ENCODE results near the gene SMAD4. TPM values are rescaled to one million over a fixed set of nuclear protein-coding genes. Genes with fewer than 3 reads are reported as not detected.

Gene SMAD4
- total and polyA plus RNA-seq, 2 donors (not counting 3 experiments of a cell fraction or from before 2014, with no cell fraction given), result 63.5 to 82.8 TPM

GRCh38 chr18:51097021-51097822 is 67.2 kb downstream of the SMAD4 start:
- dilution Hi-C loops (cut with MboI; ENCODE audit: extremely low pct_ligation_motif_present, low sequenced_read_pairs), result no loop called here
- Histone ChIP-seq H3K9ac (replicated peaks; ENCODE audit: extremely low read depth, insufficient read depth, low read length) (no peak overlapping the region), H4K20me1 (replicated peaks; ENCODE audit: control insufficient read depth, extremely low read depth, insufficient read depth, low read length) (no peaks in the 10 kb centered on the region), H3K27me3 (ENCODE audit: control insufficient read depth in 2 of 2, insufficient read depth in 2 of 2, low read length in 2 of 2) (no peaks in the 10 kb centered on the region), H3K4me2 (ENCODE audit: insufficient read depth, low read length) (no peak overlapping the region), H3K27ac (ENCODE audit: insufficient read depth, low read depth, low read length) (no peak overlapping the region), H3K4me3 (replicated peaks in 1 of 3; ENCODE audit: insufficient read depth in 1 of 3, low read depth in 1 of 3, low read length in 3 of 3) (no peak overlapping the region), H3K4me1 (ENCODE audit: control insufficient read depth, extremely low read depth, insufficient read depth, low read length) (no peaks in the 10 kb centered on the region), H2AFZ (ENCODE audit: low read depth, low read length) (no peak overlapping the region), H3K79me2 (ENCODE audit: control insufficient read depth, insufficient read depth, low read length) (no peaks in the 10 kb centered on the region), H3K36me3 (ENCODE audit: control insufficient read depth in 2 of 2, extremely low read depth in 1 of 2, insufficient read depth in 2 of 2, low read length in 2 of 2) (no peaks in the 10 kb centered on the region), H3K9me3 (replicated peaks; ENCODE audit: control insufficient read depth, insufficient read depth, low read length) (no peaks in the 10 kb centered on the region), H3K9me1 (replicated peaks; ENCODE audit: control insufficient read depth, extremely low read depth, insufficient read depth, low read length) (no peaks in the 10 kb centered on the region)
- BruUV-seq (replicated peaks), result no TSS peak
- POLR2A ChIA-PET, result no interaction called here
- no peak for TF ChIP-seq CTCF (IDR thresholded peaks at IDR 0.05; ENCODE audit: extremely low read depth in 1 of 2, insufficient read depth in 1 of 2, low read depth in 1 of 2, low read length in 2 of 2)
- TF ChIP-seq MYC (IDR thresholded peaks at IDR 0.05; ENCODE audit: low read depth, low read length), result no peak
- TF ChIP-seq EZH2 (IDR thresholded peaks at IDR 0.05; ENCODE audit: borderline replicate concordance, low read depth, low read length, severe bottlenecking), result no peak
- TF ChIP-seq JUN (IDR thresholded peaks at IDR 0.05; ENCODE audit: borderline replicate concordance, insufficient read depth, insufficient read length, low read depth), result no peak
- no peak for TF ChIP-seq MAX (IDR thresholded peaks at IDR 0.05; ENCODE audit: insufficient read depth, insufficient read length)
- TF ChIP-seq GATA2 (IDR thresholded peaks at IDR 0.05; ENCODE audit: insufficient read depth, insufficient read length, low read depth, low read length), result no peak
- TF ChIP-seq POLR2A (IDR thresholded peaks at IDR 0.05; ENCODE audit: low read depth, low read length), result no peak
- TF ChIP-seq FOS (IDR thresholded peaks at IDR 0.05; ENCODE audit: borderline replicate concordance, insufficient read depth, low read length), result no peak
- TF ChIP-seq POLR2AphosphoS5 (IDR thresholded peaks at IDR 0.05; ENCODE audit: insufficient read depth, low read depth, low read length), result no peak
- DNase-seq (ENCODE audit: low read depth, low spot score) (no peak), FAIRE-seq (no peak)
- CTCF ChIA-PET, result interaction anchor here (1.4 kb wide), 1 partner anchor 11 kb away, joined by 3 read pairs; no protein-coding TSS in a partner anchor
- intact Hi-C loops (cut with micrococcal nuclease), result no loop called here
